ENCODE results near the gene AMIGO3. TPM values are rescaled to one million over a fixed set of nuclear protein-coding genes. Genes with fewer than 3 reads are reported as not detected.

The AMIGO3 gene
- total RNA-seq, 1 experiment from 2014 or later, result 0.32 TPM

DNA sequence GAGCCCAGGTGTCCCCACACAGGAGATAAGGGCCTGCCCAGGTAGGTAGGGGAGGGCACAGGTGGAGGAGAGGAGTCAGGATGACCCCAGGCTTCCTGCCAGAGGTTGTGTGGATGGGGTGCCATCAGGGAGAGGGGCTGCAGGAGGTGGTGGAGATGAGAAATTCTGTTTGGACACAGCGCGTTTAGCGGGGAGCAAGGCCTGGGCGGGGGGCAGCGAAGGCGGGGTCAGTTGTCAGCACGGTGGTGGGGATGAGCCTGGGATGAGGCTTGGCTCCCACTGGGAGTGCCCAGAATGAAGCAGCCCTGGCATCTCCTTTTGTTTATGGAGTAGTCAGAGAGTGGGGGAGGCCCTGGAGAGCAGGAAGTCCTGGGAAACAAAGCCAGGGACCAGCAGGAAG lies 15.5 kb downstream of the AMIGO3 start:
- intact Hi-C loops (cut with micrococcal nuclease), result loop anchor here (1.0 kb wide), 3 partner anchors 135 to 485 kb away; no protein-coding TSS in a partner anchor
- TF ChIP-seq, protein P1, sequence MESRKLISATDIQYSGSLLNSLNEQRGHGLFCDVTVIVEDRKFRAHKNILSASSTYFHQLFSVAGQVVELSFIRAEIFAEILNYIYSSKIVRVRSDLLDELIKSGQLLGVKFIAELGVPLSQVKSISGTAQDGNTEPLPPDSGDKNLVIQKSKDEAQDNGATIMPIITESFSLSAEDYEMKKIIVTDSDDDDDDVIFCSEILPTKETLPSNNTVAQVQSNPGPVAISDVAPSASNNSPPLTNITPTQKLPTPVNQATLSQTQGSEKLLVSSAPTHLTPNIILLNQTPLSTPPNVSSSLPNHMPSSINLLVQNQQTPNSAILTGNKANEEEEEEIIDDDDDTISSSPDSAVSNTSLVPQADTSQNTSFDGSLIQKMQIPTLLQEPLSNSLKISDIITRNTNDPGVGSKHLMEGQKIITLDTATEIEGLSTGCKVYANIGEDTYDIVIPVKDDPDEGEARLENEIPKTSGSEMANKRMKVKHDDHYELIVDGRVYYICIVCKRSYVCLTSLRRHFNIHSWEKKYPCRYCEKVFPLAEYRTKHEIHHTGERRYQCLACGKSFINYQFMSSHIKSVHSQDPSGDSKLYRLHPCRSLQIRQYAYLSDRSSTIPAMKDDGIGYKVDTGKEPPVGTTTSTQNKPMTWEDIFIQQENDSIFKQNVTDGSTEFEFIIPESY (IDR thresholded peaks at IDR 0.05; ENCODE audit: extremely low read depth, insufficient replicate concordance, low read length), result no peak
- no peak for TF ChIP-seq CEBPB (IDR thresholded peaks at IDR 0.05; ENCODE audit: low read depth)
- TF ChIP-seq ZFX (IDR thresholded peaks at IDR 0.05), result no peak
- no peak for TF ChIP-seq JUND (IDR thresholded peaks at IDR 0.05)
- no peak for TF ChIP-seq TCF7L2 (IDR thresholded peaks at IDR 0.05; ENCODE audit: borderline replicate concordance, extremely low read depth, insufficient read depth, insufficient read length)
- no peak for TF ChIP-seq EGR1 (IDR thresholded peaks at IDR 0.05; ENCODE audit: low read depth)
- no peak for TF ChIP-seq SP1 (IDR thresholded peaks at IDR 0.05; ENCODE audit: low read depth)
- no peak for TF ChIP-seq POLR2AphosphoS5 (IDR thresholded peaks at IDR 0.05; ENCODE audit: low read depth, low read length)
- TF ChIP-seq, protein P2, sequence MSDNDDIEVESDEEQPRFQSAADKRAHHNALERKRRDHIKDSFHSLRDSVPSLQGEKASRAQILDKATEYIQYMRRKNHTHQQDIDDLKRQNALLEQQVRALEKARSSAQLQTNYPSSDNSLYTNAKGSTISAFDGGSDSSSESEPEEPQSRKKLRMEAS (IDR thresholded peaks at IDR 0.05), result no peak
- no peak for TF ChIP-seq FOSL1 (IDR thresholded peaks at IDR 0.05; ENCODE audit: low read depth)
- Histone ChIP-seq H3K27ac (ENCODE audit: low read depth, low read length) (peak overlapping the region; percentile 5; the same call in 1 of the 2 replicates), H3K9me3 (ENCODE audit: control insufficient read depth in 1 of 2, insufficient read depth in 1 of 2, low read depth in 1 of 2, low read length in 2 of 2) (no peaks in the 10 kb centered on the region), H3K9ac (ENCODE audit: low read length) (no peak overlapping the region), H3K27me3 (ENCODE audit: insufficient read depth, low read length) (no peaks in the 10 kb centered on the region), H4K20me1 (ENCODE audit: insufficient read depth) (no peaks in the 10 kb centered on the region), H3K4me3 (replicated peaks in 1 of 2; ENCODE audit: low read depth in 1 of 2, low read length in 2 of 2) (no peak overlapping the region), H3K36me3 (ENCODE audit: control insufficient read depth in 1 of 2, insufficient read depth in 2 of 2, low read length in 2 of 2) (peaks cover 0 to 4% of the 10 kb centered on the region in 2 experiments; a peak in 1 of 4 replicates), H3K79me2 (ENCODE audit: insufficient read depth, low read length) (no peaks in the 10 kb centered on the region), H2AFZ (ENCODE audit: low read depth, low read length, poor library complexity, severe bottlenecking) (no peak overlapping the region), H3K4me2 (ENCODE audit: low read length) (no peak overlapping the region), H3K4me1 (ENCODE audit: control insufficient read depth in 1 of 2, insufficient read depth in 2 of 2, low read length in 2 of 2) (no peaks in the 10 kb centered on the region), H3K9me2 (ENCODE audit: insufficient read depth) (no peaks in the 10 kb centered on the region)
- DNase-seq (ENCODE audit: low read depth, low spot score) (no peak), ATAC-seq (no peak)
- RAD21 ChIA-PET (ENCODE audit: low non-redundant PET in 1 of 2, low total read pairs in 2 of 2, uncharacterized antibody in 2 of 2, unreplicated experiment in 2 of 2), result no interaction called here
- CTCF ChIA-PET, result interaction anchor here (1.0 to 1.6 kb wide), 3 partner anchors 109 to 164 kb away, joined by 3 to 10 read pairs (median 5); partner anchors contain the start of gene UBA7
- no TSS peak for BruUV-seq (replicated peaks)
- POLR2A ChIA-PET, result no interaction called here

Data from HCT116 (cell line).